GM23338 (cell line): Measurements from ENCODE around the gene SNAPC2. TPM values are rescaled to one million over a fixed set of nuclear protein-coding genes. Genes with fewer than 3 reads are reported as not detected.

ENCODE experiments used
- ATAC-seq: fragments of 200-7000 bp; cut with Tn5 transposase; 3 replicates; pipeline ENCODE4 v1.9.1; 2020
- DNase-seq: peaks from one replicate; pipeline ENCODE4 v3.0.0-alpha.2; 2015; ENCODE audit warnings: low spot score
- H2AFZ ChIP-seq: fragments of 200-600 bp; sonication (generic); 2 replicates; pipeline ENCODE4 v1.8.0; 2016; ENCODE audit warnings: antibody characterized with exemption, mild to moderate bottlenecking, moderate library complexity
- H3F3A ChIP-seq: fragments of 200-600 bp; sonication (generic); replicated peaks from 2 replicates; pipeline ENCODE4 v1.8.0; 2017; ENCODE audit warnings: antibody characterized with exemption, mixed run types, low read depth
- H3K27ac ChIP-seq: fragments of 200-600 bp; sonication (generic); 2 replicates; pipeline ENCODE4 v1.6.1; 2016; ENCODE audit warnings: low read depth
- H3K27me3 ChIP-seq: fragments of 200-600 bp; sonication (generic); 2 replicates; pipeline ENCODE4 v1.8.0; 2016; ENCODE audit warnings: mild to moderate bottlenecking, mixed run types, moderate library complexity; ENCODE audit not compliant: insufficient read depth
- H3K36me3 ChIP-seq: fragments of 200-600 bp; sonication (generic); 2 replicates; pipeline ENCODE4 v1.8.0; 2016; ENCODE audit warnings: mild to moderate bottlenecking; ENCODE audit not compliant: insufficient read depth
- H3K4me1 ChIP-seq: fragments of 200-600 bp; sonication (generic); 2 replicates; pipeline ENCODE4 v1.8.0; 2016; ENCODE audit warnings: mild to moderate bottlenecking, moderate library complexity; ENCODE audit not compliant: insufficient read depth
- H3K4me2 ChIP-seq: fragments of 200-600 bp; sonication (generic); 2 replicates; pipeline ENCODE4 v1.7.1; 2017; ENCODE audit warnings: mixed run types
- H3K4me3 ChIP-seq: fragments of 200-600 bp; sonication (generic); 2 replicates; pipeline ENCODE4 v1.6.1; 2016; ENCODE audit warnings: mixed run types
- H3K79me2 ChIP-seq: fragments of 200-600 bp; sonication (generic); replicated peaks from 2 replicates; pipeline ENCODE4 v1.8.0; 2017; ENCODE audit warnings: mild to moderate bottlenecking; ENCODE audit not compliant: insufficient read depth
- H3K9me2 ChIP-seq: fragments of 200-600 bp; sonication (generic); 2 replicates; pipeline ENCODE4 v1.8.0; 2017; ENCODE audit not compliant: insufficient read depth
- H4K20me1 ChIP-seq: fragments of 200-600 bp; sonication (generic); replicated peaks from 2 replicates; pipeline ENCODE4 v1.8.0; 2017; ENCODE audit warnings: mild to moderate bottlenecking; ENCODE audit not compliant: insufficient read depth
- H3K27ac Mint-ChIP-seq: 2 replicates; pipeline ENCODE4 v1.8.0; 2020; ENCODE audit warnings: inconsistent platforms, mild to moderate bottlenecking, moderate library complexity, mixed read lengths
- H3K27me3 Mint-ChIP-seq: 3 replicates; pipeline ENCODE4 v1.8.0; 2022; ENCODE audit warnings: low read depth, mild to moderate bottlenecking, moderate library complexity, mixed read lengths, inconsistent platforms; ENCODE audit not compliant: insufficient read depth, poor library complexity
- H3K36me3 Mint-ChIP-seq: 3 replicates; pipeline ENCODE4 v1.8.0; 2021; ENCODE audit warnings: low read depth, mild to moderate bottlenecking, inconsistent platforms, moderate library complexity, mixed read lengths
- H3K4me1 Mint-ChIP-seq: 3 replicates; pipeline ENCODE4 v1.8.0; 2020; ENCODE audit warnings: mild to moderate bottlenecking, inconsistent platforms, mixed read lengths
- H3K4me3 Mint-ChIP-seq: 3 replicates; pipeline ENCODE4 v1.8.0; 2021; ENCODE audit warnings: moderate library complexity, mild to moderate bottlenecking, inconsistent platforms, mixed read lengths
- H3K9me3 Mint-ChIP-seq: 3 replicates; pipeline ENCODE4 v1.8.0; 2020; ENCODE audit warnings: moderate library complexity, mild to moderate bottlenecking, inconsistent platforms, mixed read lengths
- CREB1 ChIP-seq: fragments of 250-450 bp; sonication (Bioruptor Pico); IDR thresholded peaks from 2 replicates; pipeline ENCODE4 v1.5.0; 2020; ENCODE audit warnings: low read depth, mild to moderate bottlenecking, moderate library complexity
- ETS1 ChIP-seq: IDR thresholded peaks from 2 replicates; pipeline ENCODE4 v1.6.1; 2016; ENCODE audit warnings: antibody characterized with exemption
- EZH2 ChIP-seq: fragments of 200-600 bp; sonication (generic); IDR thresholded peaks from one replicate; pipeline ENCODE4 v1.8.0; 2017; ENCODE audit warnings: antibody characterized with exemption, mild to moderate bottlenecking, low read depth; ENCODE audit not compliant: unreplicated experiment
- JUNB ChIP-seq: IDR thresholded peaks from one replicate; pipeline ENCODE4 v1.6.1; 2016; ENCODE audit warnings: antibody characterized with exemption; ENCODE audit not compliant: unreplicated experiment
- NANOG ChIP-seq: IDR thresholded peaks from 2 replicates; pipeline ENCODE4 v1.6.1; 2016; ENCODE audit warnings: antibody characterized with exemption, borderline replicate concordance
- POLR2AphosphoS5 ChIP-seq: IDR thresholded peaks from 2 replicates; pipeline ENCODE4 v1.6.1; 2016; ENCODE audit warnings: antibody characterized with exemption, low read depth
- polyA plus RNA-seq: library from polyadenylated mRNA; unstranded; fragments of >200 nt; fragmentation: Nextera tagmentation; extraction: Ambion mirVana; gene quantifications from 2 replicates; pipeline ENCODE4 v1.2.1, GENCODE V29; 2016
- total RNA-seq: library from RNA; depleted of rRNA; stranded (reverse); fragments of >200 nt; shearing (Covaris generic); gene quantifications from 2 replicates; pipeline ENCODE4 v1.2.3, GENCODE V29; 2014
- TF ChIP-seq, protein P1 (sequence below): fragments of 250-450 bp; sonication (Bioruptor Pico); IDR thresholded peaks from 2 replicates; pipeline ENCODE4 v1.5.0; 2020; ENCODE audit warnings: mild to moderate bottlenecking, moderate library complexity

Gene SNAPC2
- total and polyA plus RNA-seq, 2 experiments from 2014 or later: 17.1 to 25.1 TPM

- Mint-ChIP-seq H3K4me3 (peak within 1 kb of the TSS; percentile 94), H3K36me3 (peaks cover 53% of the 10 kb centered on the region), H3K27ac (peak within 1 kb of the TSS; percentile 100), H3K9me3 (peaks cover 14% of the 10 kb centered on the region), H3K27me3 (peaks cover 18% of the 10 kb centered on the region), H3K4me1 (peaks cover 13% of the 10 kb centered on the region; the same call in 2 of the 3 replicates)
- Histone ChIP-seq H3K36me3 (peaks cover 10% of the 10 kb centered on the region), H3K4me3 (peak within 1 kb of the TSS; percentile 99), H2AFZ (peak within 1 kb of the TSS; percentile 68; the same call in 1 of the 2 replicates), H3K4me1 (no peaks in the 10 kb centered on the region; the same call in 1 of the 2 replicates), H3K27me3 (no peaks in the 10 kb centered on the region), H3K4me2 (peak within 1 kb of the TSS; percentile 94), H3K79me2 (peaks cover 53% of the 10 kb centered on the region), H4K20me1 (peaks cover 17% of the 10 kb centered on the region), H3K27ac (peak within 1 kb of the TSS; percentile 97), H3F3A (peaks cover 6% of the 10 kb centered on the region; the same call in 1 of the 2 replicates), H3K9me2 (no peaks in the 10 kb centered on the region)
- DNase-seq (peak; percentile 100), ATAC-seq (peak; percentile 98)
- TF ChIP-seq ETS1 (no peak), EZH2 (no peak), JUNB (no peak), POLR2AphosphoS5 (peak; percentile 95), NANOG (no peak), CREB1 (peak; percentile 92)
- TF ChIP-seq, protein P1, sequence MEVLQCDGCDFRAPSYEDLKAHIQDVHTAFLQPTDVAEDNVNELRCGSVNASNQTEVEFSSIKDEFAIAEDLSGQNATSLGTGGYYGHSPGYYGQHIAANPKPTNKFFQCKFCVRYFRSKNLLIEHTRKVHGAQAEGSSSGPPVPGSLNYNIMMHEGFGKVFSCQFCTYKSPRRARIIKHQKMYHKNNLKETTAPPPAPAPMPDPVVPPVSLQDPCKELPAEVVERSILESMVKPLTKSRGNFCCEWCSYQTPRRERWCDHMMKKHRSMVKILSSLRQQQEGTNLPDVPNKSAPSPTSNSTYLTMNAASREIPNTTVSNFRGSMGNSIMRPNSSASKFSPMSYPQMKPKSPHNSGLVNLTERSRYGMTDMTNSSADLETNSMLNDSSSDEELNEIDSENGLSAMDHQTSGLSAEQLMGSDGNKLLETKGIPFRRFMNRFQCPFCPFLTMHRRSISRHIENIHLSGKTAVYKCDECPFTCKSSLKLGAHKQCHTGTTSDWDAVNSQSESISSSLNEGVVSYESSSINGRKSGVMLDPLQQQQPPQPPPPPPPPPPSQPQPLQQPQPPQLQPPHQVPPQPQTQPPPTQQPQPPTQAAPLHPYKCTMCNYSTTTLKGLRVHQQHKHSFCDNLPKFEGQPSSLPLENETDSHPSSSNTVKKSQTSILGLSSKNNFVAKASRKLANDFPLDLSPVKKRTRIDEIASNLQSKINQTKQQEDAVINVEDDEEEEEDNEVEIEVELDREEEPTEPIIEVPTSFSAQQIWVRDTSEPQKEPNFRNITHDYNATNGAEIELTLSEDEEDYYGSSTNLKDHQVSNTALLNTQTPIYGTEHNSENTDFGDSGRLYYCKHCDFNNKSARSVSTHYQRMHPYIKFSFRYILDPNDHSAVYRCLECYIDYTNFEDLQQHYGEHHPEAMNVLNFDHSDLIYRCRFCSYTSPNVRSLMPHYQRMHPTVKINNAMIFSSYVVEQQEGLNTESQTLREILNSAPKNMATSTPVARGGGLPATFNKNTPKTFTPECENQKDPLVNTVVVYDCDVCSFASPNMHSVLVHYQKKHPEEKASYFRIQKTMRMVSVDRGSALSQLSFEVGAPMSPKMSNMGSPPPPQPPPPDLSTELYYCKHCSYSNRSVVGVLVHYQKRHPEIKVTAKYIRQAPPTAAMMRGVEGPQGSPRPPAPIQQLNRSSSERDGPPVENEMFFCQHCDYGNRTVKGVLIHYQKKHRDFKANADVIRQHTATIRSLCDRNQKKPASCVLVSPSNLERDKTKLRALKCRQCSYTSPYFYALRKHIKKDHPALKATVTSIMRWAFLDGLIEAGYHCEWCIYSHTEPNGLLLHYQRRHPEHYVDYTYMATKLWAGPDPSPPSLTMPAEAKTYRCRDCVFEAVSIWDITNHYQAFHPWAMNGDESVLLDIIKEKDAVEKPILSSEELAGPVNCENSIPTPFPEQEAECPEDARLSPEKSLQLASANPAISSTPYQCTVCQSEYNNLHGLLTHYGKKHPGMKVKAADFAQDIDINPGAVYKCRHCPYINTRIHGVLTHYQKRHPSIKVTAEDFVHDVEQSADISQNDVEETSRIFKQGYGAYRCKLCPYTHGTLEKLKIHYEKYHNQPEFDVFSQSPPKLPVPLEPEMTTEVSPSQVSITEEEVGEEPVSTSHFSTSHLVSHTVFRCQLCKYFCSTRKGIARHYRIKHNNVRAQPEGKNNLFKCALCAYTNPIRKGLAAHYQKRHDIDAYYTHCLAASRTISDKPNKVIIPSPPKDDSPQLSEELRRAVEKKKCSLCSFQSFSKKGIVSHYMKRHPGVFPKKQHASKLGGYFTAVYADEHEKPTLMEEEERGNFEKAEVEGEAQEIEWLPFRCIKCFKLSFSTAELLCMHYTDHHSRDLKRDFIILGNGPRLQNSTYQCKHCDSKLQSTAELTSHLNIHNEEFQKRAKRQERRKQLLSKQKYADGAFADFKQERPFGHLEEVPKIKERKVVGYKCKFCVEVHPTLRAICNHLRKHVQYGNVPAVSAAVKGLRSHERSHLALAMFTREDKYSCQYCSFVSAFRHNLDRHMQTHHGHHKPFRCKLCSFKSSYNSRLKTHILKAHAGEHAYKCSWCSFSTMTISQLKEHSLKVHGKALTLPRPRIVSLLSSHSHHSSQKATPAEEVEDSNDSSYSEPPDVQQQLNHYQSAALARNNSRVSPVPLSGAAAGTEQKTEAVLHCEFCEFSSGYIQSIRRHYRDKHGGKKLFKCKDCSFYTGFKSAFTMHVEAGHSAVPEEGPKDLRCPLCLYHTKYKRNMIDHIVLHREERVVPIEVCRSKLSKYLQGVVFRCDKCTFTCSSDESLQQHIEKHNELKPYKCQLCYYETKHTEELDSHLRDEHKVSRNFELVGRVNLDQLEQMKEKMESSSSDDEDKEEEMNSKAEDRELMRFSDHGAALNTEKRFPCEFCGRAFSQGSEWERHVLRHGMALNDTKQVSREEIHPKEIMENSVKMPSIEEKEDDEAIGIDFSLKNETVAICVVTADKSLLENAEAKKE (CRISPR knock-in tag): no peak
These were observed 23.5 kb downstream of the SNAPC2 start, which contains the start of gene TIMM44 for GRCh38 chr19:7943444-7944176. TSS of gene TIMM44 (minus strand) at chr19:7943666. CDS start at chr19:7943651, 15 bp downstream.
